22Rv1 (cell line): ENCODE data around the gene ZW10.

Experiments
- CTCF ChIP-seq: fragments of 450-650 bp; IDR thresholded peaks from 2 replicates; pipeline ENCODE4 v1.5.1; 2017; ENCODE audit warnings: mild to moderate bottlenecking
- ZFX ChIP-seq: fragments of 450-650 bp; IDR thresholded peaks from 2 replicates; pipeline ENCODE4 v1.6.1; 2017; ENCODE audit warnings: antibody characterized with exemption, borderline replicate concordance

- TF ChIP-seq CTCF (no peak), ZFX (no peak)
These were observed 438 bp downstream of the ZW10 start for GRCh38 chr11:113773092-113773415.
